GM12801 (cell line): Measurements from ENCODE around the gene PIWIL1.

Source experiments
- TF ChIP-seq, protein P1 (sequence below): IDR thresholded peaks from one replicate; pipeline ENCODE4 v1.5.1; 2011; ENCODE audit warnings: control low read depth; ENCODE audit not compliant: insufficient read length; ENCODE audit errors: extremely low read depth

The PIWIL1 gene

DNA sequence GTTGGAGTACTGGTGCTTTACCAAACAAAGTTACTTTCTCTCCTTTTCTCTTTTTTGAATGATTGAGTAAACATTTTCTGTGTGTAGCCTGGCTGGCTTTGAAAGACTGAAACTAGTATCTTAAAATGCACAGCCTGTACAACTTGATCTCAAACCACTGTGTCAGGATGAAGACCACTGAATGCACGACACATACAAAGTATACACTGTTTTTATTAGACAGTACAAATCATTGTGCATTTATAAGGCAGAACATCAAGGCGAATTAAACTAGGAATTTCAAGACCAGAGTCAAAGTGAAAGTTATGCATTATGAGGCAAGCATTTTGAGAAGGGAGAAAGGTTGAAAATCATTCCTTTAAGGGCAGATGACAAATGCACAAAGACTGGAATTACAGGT is 59.0 kb downstream of the PIWIL1 start:
- TF ChIP-seq, protein P1, sequence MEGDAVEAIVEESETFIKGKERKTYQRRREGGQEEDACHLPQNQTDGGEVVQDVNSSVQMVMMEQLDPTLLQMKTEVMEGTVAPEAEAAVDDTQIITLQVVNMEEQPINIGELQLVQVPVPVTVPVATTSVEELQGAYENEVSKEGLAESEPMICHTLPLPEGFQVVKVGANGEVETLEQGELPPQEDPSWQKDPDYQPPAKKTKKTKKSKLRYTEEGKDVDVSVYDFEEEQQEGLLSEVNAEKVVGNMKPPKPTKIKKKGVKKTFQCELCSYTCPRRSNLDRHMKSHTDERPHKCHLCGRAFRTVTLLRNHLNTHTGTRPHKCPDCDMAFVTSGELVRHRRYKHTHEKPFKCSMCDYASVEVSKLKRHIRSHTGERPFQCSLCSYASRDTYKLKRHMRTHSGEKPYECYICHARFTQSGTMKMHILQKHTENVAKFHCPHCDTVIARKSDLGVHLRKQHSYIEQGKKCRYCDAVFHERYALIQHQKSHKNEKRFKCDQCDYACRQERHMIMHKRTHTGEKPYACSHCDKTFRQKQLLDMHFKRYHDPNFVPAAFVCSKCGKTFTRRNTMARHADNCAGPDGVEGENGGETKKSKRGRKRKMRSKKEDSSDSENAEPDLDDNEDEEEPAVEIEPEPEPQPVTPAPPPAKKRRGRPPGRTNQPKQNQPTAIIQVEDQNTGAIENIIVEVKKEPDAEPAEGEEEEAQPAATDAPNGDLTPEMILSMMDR, result no peak

- TF ChIP-seq, protein P1, result no peak
Measured at GRCh38 chr12:130398100-130398848, 60.6 kb downstream of the PIWIL1 start.

- TF ChIP-seq, protein P1, result no peak
Measured at GRCh38 chr12:130401703-130402102, 64.0 kb downstream of the PIWIL1 start.

DNA sequence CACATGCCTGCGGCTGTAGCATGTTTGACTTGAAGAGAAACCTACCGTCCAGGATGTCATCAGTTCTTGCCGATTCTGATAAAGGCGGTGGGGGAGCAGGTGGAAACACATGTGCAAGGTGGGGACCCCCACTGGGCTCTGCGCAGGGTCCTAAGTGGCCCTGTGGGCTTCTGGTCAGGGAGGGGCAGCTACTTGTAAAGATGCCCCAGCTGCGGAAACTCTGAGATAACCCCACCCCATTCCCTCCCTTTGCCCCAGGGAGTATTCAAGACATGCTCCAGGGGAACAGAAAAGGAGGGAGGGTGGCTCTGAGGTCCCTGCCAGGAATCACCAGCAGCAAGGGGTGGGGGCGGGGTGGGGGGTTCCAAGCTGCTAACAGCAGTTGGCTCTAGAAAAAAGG is 67.6 kb downstream of the PIWIL1 start:
- TF ChIP-seq, protein P1, result no peak

GRCh38 chr12:130412384-130412783 is 74.7 kb downstream of the PIWIL1 start:
- TF ChIP-seq, protein P1, result no peak

GRCh38 chr12:130413909-130414308 is 76.2 kb downstream of the PIWIL1 start:
- TF ChIP-seq, protein P1, result no peak

- TF ChIP-seq, protein P1, result no peak
Measured at GRCh38 chr12:130414381-130414780, 76.7 kb downstream of the PIWIL1 start.
